DMS153 (cell line): ENCODE measurements around the gene PRUNE2.
"Not testable (repeated sequence)": the region's sequence is repeated elsewhere in the genome, so short reads cannot be mapped to it uniquely, and the experiment has no call there.

ENCODE experiments used
- DNase-seq: peaks from one replicate; lab custom pipeline; 2025; lab: John Stamatoyannopoulos, UW

The PRUNE2 gene

DNA sequence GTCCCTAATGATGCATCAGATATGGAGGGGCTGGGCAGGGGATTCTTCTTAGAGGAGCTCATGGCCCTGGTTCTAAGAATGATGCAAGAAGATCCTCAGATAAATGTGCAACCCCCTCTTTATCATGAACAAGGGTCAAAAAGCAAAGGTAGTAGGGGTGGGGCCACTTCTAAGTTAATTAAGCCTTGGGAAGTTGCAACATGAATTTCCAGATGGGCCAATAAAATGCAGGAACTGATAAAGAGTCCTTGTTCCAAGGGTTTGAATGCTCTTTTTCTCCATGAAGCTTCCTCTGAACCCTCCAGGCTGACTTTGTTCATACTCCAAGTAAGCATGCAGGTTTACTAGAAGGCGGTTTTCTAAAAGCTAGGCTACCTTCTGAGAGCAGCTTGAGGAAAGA lies 116.1 kb downstream of the PRUNE2 start:
- no peak for DNase-seq

DNA sequence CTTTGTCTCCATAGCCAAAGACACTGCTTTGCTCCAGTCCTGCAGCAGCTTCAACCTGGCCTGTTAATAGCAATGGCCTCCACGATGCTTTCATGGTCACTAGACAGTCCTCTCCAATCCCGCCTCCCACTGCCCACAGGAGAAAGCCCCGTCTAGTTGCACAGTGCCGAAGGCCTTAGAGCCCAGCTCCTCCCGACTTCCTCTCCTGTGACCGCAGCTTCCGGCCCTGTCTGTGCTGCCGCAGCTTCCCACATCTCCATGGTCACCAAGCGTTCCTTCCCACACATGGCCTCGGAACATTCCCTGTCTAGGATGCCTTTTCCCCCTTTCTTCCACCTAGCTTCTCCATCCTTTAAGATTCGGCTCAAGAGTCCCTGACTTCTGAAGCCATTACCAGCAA lies 118.2 kb downstream of the PRUNE2 start:
- DNase-seq, result no peak

DNA sequence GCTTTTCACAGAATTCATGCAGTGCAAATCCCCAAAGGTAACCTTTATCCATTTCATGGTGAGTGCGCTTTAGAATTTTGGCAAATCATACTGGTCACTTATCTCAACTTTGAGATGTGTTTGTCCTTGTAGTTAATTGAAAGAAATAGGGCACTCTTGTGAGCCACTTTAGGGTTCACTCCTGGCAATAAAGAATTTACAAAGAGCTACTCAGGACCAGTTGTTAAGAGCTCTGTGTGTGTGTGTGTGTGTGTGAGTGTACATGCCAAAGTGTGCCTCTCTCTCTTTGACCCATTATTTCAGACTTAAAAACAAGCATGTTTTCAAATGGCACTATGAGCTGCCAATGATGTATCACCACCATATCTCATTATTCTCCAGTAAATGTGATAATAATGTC lies 120.4 kb downstream of the PRUNE2 start:
- DNase-seq, result no peak

DNA sequence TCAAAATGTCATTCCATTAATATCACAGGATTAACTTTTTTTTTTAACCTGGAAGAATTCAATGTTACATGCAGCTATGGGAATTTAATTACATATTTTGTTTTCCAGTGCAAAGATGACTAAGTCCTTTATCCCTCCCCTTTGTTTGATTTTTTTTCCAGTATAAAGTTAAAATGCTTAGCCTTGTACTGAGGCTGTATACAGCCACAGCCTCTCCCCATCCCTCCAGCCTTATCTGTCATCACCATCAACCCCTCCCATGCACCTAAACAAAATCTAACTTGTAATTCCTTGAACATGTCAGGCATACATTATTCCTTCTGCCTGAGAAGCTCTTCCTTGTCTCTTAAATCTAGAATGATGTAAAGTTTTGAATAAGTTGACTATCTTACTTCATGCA lies 121.0 kb downstream of the PRUNE2 start:
- DNase-seq, result no peak

DNA sequence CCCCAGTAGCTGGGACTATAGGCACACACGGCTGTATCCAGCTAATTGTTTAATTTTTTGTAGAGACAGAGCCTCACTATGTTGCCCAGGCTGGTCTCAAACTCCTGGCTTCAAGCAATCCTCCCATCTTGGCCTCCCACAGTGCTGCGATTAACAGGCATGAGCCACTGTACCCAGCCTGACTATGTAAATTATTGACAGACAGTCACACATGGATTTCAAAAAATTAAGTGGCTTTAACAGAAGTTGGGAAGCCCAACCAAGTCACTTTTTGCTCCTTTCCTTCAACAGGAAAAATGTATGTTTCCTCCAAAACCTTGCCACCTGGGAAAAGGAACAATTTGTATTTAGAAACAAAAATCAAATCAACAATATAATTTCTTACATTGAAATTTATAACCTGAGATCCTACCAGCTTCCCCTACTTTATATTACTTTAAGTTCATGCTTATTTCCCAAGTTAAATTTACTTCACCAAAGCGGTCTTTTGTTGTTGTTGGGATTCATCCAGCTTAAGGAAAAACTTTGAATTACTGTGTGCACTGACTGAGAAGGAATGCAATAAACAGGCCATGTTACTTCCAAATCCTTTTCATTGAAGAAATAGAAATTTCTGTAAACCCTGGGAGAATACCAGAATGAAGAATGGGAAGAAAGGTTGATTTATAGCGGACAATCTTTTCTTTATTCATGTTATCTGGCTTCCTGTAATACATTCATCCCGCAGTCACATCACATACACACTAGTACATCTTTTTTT lies 133.0 kb downstream of the PRUNE2 start:
- no peak for DNase-seq

DNA sequence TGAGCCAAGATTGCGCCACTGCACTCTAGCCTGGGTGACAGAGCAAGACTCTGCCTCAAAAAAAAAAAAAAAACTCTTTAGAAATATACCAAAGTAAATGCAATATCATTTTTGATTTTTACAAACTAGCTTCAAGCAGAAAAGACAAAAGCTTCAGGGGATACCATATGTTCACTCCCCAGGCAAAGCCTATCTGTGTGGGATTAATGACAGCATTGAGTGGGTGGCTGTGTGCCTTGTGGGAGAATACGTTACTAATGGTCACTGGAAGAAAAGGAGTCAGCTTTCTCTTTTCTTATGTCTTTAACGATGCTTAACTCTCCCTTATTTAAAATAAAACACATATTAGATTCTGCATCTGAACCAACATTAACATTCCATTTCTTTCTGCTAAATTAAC lies 139.8 kb downstream of the PRUNE2 start:
- DNase-seq, result no peak

DNA sequence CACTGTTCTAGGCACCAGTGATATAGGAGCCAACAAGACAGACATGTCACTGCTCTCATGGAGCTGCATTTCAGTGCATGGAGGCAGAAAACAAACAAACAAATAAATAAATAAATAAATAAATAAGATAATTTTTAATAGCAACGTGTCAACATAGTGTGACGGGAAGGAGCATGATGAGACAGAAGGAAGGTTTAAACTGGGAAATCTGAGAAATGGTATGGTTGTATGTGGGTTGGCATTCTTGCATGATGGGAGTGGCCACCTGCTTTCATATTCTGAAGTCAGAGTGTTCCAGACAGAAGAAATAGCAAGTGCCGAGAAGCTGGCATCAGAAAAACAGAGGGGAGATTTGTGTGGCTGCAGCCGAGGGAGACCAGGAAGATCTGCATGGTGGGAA lies 141.8 kb downstream of the PRUNE2 start, which contains the start of gene PCA3:
Gene PCA3 (plus strand): TSS at position 301 of the 400 bp plus-strand sequence.
- no peak for DNase-seq

DNA sequence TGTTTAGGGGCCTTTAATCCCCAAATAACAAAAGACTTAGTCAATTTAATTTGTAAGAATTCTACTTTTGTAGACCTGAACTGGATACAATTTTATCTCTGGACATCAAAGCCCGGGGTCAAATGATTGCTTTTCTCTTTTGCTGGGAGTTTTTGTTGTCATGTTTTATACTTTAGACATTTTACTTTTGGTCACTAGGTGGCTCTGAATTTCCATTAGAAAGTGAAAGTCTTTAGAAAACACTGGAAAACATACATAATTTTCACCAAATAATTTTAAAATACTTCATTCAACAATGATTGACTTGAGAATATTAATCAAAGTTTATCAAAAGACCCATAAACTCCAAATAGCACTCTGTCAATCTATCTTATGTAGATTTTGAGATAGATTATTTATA lies 144.5 kb downstream of the PRUNE2 start:
- no peak for DNase-seq

DNA sequence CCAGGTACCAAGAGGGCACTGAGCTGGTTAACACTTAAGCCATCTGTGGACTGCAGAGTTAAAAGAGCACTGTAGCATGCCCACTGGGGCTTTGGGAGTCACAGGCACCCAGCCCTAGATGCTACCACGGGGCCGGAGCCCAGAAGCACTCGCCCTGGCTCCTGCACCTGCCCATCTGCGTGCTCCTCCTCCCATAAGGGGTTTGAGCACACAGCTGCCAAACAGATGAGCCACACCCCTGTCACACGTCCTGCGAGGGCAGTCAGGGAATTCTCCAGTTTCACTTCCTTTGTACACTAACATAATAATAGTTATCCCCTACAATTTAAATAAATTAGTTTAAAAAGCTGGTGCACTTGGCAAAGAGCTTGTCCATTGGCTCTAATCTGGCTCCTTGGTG lies 146.2 kb downstream of the PRUNE2 start:
- peak; percentile 86 for DNase-seq

DNA sequence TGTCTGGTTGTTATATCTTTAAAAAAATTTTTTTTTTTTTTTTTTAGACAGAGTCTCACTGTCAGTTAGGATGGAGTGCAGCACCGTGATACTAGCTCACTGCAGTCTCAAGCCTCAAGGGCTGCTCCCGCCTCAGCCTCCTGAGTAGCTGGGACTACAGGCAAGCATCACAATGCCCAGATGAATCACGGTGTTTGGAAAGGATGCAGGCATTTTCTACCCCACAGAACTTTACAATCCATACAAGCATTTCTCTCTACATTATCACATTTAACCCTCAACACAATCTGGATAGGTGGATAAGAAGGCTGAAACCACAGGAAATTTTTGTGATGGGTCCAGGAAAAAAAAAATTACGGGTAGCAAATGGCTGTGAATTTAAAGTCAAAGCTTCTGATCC lies 147.4 kb downstream of the PRUNE2 start:
- DNase-seq, result no peak

DNA sequence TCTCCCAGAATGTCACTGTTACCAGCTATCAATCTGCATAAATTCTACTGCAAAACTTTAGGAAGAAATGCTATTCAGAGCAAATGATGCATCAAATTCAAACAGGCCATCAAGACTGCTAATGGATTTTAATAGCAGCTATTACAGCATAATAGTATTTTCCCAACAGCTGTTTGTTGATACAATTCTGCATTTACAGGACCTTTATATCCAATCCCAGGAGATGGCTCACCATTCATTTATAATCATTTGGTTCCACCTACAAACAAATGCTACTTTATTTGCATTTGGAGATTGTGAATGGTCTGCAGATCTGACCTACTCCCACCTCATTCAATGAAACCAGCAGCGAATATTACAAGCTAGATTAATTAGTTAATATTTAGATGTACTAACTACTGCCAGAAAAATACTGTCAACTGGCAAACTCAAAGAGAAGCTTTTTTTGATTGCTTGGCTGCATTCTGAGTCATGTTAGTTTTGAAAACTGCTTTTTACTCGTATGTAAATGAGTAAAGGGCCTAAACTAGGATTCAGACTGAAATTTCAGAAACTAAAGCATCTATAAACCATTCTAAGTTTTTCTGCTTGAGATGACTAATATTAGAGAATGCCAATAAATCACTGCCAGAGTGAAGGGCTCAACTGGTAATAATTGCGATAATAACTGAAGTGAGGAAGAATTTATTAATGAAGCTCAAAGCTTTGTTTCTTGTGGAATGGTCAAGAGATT lies 148.8 kb downstream of the PRUNE2 start:
- DNase-seq, result peak; percentile 16

DNA sequence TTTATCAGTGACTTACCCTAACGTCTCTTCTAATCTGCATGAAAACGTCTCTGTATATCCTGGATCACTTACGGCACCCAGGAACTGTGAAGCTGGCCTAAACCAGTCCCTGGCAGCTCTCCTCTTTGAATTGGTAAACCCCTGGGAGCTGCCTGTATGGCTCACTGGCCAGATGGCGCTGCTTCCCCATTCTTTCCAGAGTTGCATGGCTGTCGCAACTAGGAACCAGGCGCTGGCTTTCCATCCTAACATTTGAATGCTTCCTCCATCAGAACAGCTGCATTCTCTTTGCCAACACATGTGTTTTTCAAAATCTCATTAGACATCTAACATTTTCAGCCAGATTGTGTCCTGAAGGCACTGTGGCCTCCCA lies 149.7 kb downstream of the PRUNE2 start:
- DNase-seq, result peak; percentile 78

DNA sequence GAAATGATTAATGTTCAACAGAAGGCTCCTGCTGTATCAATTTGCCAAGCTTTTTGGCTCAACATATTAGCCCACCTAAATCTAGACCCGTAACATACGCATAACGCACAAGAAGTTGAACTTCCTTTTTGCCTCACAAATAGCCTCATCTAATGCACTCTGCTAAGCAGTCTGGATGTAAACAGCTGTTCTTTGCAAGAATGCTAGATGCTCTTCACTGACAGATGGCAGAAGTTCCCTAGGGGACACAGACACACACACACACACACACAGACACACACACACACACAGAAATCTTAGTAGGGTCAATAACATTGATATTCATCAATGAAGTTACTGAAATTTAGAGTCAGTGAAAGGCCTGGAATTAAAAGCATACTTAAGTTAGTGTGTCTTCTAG lies 154.9 kb downstream of the PRUNE2 start:
- DNase-seq, result no peak

DNA sequence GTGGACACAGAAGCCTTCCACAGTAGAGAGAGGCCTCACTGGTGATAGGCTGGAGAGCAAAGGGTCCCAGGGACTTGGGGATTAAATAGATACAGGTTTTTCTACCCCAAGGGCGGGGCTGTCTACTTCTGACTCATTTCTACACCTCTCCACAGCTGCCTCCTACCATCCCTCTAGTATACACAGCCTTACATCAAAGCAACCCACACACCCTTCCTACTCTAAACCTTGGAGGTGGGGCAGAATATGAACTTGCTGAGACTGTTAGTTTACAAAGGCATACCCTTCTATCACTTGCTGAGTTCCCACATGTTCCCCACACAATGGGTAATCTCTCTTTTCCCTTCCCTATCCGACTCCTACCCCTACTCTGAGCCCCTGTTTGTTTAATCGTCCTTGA lies 161.6 kb downstream of the PRUNE2 start:
- no peak for DNase-seq

DNA sequence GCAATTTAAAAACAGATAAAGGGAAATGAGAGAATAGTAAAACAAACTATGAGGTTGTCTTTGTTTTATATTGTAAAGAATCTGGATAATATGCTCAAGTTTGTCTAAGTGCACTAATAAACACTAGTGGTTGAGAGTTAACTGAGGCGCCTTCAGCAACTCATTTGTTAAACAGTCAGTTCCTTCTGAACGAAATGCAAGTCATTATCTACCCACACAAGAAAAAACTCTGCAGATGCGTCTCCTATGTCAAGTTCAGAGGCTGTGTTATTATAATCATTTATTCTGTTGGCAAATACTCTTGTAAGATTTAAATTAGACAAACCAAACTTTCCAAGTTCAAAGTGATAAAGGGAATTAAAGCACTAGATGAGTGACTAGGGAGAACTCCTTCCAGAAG lies 162.0 kb downstream of the PRUNE2 start:
- DNase-seq, result no peak

DNA sequence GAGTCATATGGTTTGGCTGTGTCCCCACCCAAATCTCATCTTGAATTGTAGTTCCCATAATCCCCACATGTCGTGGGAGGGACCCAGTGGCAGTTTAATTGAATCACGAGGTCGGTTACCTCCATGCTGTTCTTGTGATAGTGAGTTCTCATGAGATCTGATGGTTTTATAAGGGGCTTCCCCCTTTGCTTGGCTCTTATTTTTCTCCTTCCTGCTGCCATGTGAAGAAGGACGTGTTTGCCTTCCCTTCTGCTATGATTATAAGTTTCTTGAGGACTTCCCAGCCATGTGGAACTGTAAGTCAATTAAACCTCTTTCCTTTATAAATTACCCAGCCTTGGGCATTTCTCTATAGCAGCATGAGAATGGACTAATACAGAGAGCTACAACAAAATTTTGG lies 163.0 kb downstream of the PRUNE2 start:
- DNase-seq, result not testable (repeated sequence)

DNA sequence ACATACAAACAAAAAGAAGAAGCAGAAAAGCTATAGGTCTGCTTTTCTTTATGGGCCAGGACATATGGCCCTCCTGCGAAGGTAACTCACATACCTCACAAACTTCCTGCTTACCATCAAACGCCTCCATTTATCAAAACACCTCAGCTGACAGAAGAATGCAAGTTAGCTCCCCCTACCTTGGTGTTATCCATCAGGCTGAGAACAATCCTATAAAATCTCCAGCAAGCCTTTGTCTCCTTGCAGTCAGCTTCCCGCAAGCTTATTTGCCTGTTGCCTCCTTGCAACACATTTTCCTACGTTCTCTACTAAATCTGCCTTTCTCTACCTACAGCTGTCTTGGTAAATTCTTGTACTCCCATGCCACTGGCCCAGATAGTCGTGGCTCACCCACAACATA lies 164.4 kb downstream of the PRUNE2 start:
- DNase-seq, result no peak

DNA sequence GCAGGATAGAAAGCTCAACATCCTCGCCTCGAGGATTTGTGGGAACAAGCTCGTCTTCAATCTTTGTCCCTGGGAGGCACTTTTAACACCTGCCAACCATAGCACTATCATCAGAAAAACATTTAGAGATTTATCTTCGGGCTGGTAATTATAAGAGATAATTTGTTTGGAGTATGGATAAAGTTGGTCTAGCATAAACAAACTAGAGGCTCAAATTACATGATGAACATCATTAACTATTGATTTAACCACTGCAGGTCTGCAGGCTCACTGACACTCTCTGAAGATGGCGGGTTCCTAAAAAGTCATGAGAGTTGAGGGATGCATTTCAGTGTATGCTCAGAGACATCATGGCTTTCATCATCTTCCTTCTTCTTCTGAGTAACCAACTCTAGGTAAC lies 167.5 kb downstream of the PRUNE2 start:
- DNase-seq, result no peak

DNA sequence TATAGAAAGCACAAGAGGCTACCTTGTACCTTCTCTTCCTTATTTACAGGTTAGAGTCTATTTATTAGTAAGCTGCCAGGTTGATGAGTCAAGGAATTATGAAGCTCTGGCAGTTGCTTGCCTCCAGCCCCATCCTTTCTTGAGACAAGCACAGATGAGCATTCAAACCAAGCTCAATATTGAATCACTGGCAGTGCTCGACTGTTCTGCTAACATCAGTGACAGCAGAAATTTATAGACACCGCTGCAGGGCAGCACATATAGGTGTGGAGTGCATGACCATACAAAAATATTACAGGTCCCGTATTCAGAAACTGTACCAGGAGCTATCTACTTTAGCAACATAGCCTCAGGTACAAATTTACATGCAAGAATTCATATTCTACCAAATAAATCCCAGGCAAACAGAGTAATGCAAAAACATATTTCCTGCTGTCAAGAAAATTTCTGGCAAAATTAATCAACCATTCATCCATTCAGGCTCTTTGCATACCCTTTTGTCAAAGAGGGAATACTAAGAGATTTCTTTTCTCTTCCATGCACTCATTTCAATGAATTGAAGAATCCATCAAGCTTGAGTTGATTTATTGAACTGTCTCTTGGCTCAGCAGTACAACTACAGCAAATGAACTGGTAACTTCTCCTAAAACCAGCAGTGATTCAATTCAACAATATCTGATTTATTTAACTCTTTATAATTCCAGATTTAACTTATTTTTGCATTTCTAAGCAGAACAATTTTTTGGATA lies 168.6 kb downstream of the PRUNE2 start:
- no peak for DNase-seq

DNA sequence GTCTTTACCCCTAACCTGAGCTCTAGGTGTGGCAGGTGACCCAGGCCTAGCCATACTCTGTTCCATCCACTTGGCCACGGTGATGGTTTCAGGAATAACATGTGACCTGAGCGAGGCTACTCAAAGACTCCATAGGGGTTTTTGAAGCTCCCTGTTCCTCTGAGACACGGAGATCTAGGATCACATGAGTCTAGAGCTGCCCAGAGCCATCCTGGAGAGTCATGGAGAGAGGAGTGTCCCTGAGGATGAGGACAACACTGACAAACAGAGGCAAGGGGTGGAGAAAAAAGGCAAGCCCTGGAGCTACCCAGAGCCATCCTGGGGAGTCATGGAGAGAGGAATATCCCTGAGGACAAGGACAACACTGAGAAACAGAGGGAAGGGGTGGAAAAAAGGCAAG lies 171.2 kb downstream of the PRUNE2 start:
- DNase-seq, result no peak

DNA sequence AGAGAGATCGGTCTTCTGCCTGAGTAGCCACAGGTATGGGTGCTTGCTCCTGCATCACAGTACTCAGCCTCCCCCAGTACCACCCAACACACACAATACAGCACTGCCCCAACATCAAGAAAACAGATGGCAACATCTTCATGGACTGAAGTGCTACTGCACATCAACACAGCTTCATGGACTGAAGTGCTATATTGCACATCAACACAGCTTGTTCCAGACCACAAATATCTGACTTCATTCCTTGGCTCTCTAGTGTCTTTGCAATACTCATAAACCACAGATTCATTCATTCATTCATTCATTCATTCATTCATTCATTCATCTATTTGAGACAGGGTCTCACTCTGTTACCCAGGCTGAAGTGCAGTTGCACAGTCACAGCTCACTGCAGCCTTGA lies 172.8 kb downstream of the PRUNE2 start:
- no peak for DNase-seq

DNA sequence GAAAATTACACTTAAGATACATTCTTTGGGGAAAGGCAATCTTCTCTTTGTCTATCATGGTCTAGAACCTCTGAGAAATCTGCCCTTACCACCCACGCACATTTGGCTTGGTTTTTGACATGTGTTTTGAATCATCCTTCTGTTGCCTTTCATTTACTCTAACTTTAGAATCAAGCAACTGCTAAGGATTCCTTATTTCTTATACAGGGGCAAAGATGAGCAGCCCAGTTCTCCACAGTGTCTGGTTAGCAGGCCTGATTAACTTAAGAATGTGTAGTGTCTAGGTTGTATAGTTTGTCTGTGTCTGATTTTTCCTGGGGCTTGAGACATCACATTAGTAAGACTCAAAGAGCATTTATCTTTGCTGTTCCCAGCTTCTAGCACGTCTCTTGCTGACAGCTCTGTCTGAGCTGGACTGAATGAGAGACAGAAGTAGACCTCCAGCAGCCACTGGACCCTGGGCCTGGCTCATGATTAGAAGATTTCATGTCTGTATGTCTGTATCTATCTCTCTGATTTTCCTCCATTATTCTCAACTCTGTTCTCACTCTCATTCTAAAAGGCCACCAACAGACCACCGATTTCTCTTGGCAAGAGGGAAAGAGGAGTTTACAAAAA lies 173.5 kb downstream of the PRUNE2 start:
- DNase-seq, result no peak

DNA sequence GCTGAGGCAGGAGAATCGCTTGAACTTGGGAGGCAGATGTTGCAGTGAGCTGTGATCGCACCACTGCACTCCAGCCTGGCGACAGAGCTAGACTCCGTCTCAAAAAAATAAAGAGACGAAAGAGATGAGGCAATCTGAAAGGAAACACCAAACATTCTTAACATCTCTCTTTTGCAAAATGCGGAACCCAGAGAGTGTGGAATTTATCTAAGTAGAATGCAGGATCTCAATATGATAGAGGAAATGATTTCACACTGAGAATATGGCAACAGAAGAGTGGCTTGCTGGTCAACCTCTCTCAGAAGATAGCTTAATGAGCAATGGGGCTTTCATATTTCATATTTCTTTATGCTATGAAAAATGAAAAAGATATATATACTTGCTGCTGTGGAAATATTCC lies 175.1 kb downstream of the PRUNE2 start:
- DNase-seq, result no peak
